K562 (cell line): ENCODE data around the gene TMEM95. TPM values are rescaled to one million over a fixed set of nuclear protein-coding genes. Genes with fewer than 3 reads are reported as not detected.

ENCODE experiments used
- ARID4B ChIP-seq: sonication (generic); formaldehyde crosslinking; IDR thresholded peaks from 2 replicates; pipeline ENCODE4 v1.8.0; 2022; ENCODE audit warnings: mild to moderate bottlenecking, missing genetic modification reagents
- CCNT2 ChIP-seq: IDR thresholded peaks from 2 replicates; pipeline ENCODE4 v1.6.1; 2011; ENCODE audit warnings: borderline replicate concordance, low read depth, mild to moderate bottlenecking, moderate library complexity, mixed read lengths, low read length; ENCODE audit not compliant: insufficient read length; ENCODE audit errors: extremely low read depth
- DMBX1 ChIP-seq: fragments of 250-450 bp; sonication (Bioruptor Pico); IDR thresholded peaks from 2 replicates; pipeline ENCODE4 v1.8.0; 2022; ENCODE audit warnings: inconsistent platforms, mild to moderate bottlenecking, moderate library complexity, borderline replicate concordance
- E2F4 ChIP-seq: sonication (generic); formaldehyde crosslinking; IDR thresholded peaks from 2 replicates; pipeline ENCODE4 v1.8.0; 2022; ENCODE audit warnings: mild to moderate bottlenecking, low read depth, missing genetic modification reagents
- HMG20B ChIP-seq: fragments of 250-450 bp; sonication (Bioruptor Pico); IDR thresholded peaks from 2 replicates; pipeline ENCODE4 v1.5.0; 2021; ENCODE audit warnings: mild to moderate bottlenecking
- KAT2B ChIP-seq: IDR thresholded peaks from one replicate; pipeline ENCODE4 v1.6.1; 2012; ENCODE audit warnings: low read depth, mild to moderate bottlenecking, control low read depth, inconsistent platforms, low read length, moderate library complexity
- LARP7 ChIP-seq: fragments of 450-650 bp; IDR thresholded peaks from 2 replicates; pipeline ENCODE4 v1.6.1; 2016
- MAFF ChIP-seq: IDR thresholded peaks from 2 replicates; pipeline ENCODE4 v1.6.1; 2012; ENCODE audit warnings: low read length, improper control_type of control experiment
- MTA1 ChIP-seq: fragments of 450-650 bp; IDR thresholded peaks from 2 replicates; pipeline ENCODE4 v1.6.1; 2017; ENCODE audit warnings: borderline replicate concordance
- NEUROD1 ChIP-seq: fragments of 150-350 bp; IDR thresholded peaks from 2 replicates; pipeline ENCODE4 v1.6.1; 2014; ENCODE audit warnings: borderline replicate concordance, low read length, low read depth; ENCODE audit not compliant: partially characterized antibody
- POLR2G ChIP-seq: fragments of 200-400 bp; formaldehyde crosslinking; IDR thresholded peaks from 2 replicates; pipeline ENCODE4 v1.6.1; 2017; ENCODE audit warnings: low read depth, mild to moderate bottlenecking, antibody characterized with exemption, low read length, moderate library complexity
- SMC3 ChIP-seq: conservative IDR thresholded peaks from 2 replicates; pipeline ENCODE4 v1.6.1; 2011; ENCODE audit warnings: low read depth, low read length, improper control_type of control experiment; ENCODE audit not compliant: insufficient read depth
- SRSF7 ChIP-seq: fragments of 200-400 bp; formaldehyde crosslinking; optimal IDR thresholded peaks from 2 replicates; pipeline ENCODE3; 2017; ENCODE audit warnings: mild to moderate bottlenecking, low read depth, low read length
- TCF15 ChIP-seq: fragments of 250-450 bp; sonication (Bioruptor Pico); IDR thresholded peaks from 2 replicates; pipeline ENCODE4 v1.8.0; 2022; ENCODE audit warnings: moderate library complexity, mild to moderate bottlenecking, inconsistent platforms
- TEAD1 ChIP-seq, 2 experiments: fragments of 450-650 bp in 1 of 2; sonication (generic) in 1 of 2; formaldehyde crosslinking; IDR thresholded peaks; 2 replicates each; pipeline versions ENCODE4 v1.4.0 to v1.8.0; 2020 to 2022; ENCODE audit warnings: mild to moderate bottlenecking in 2 of 2, missing genetic modification reagents in 1 of 2
- YY1 ChIP-seq, 3 experiments: IDR thresholded peaks; 2 replicates each; pipeline ENCODE4 v1.6.1; 2011; ENCODE audit warnings: low read length in 2 of 3, mild to moderate bottlenecking in 2 of 3, moderate library complexity in 2 of 3, borderline replicate concordance in 1 of 3, control low read depth in 1 of 3, low read depth in 1 of 3; ENCODE audit not compliant: insufficient read depth in 3 of 3, insufficient replicate concordance in 2 of 3, control insufficient read depth in 1 of 3, insufficient read length in 1 of 3; ENCODE audit errors: extremely low read depth in 1 of 3
- ZFP1 ChIP-seq: fragments of 450-650 bp; formaldehyde crosslinking; IDR thresholded peaks from 2 replicates; pipeline ENCODE4 v1.4.0; 2020; ENCODE audit warnings: mild to moderate bottlenecking, mixed read lengths
- ZNF143 ChIP-seq: sonication (generic); formaldehyde crosslinking; IDR thresholded peaks from 2 replicates; pipeline ENCODE4 v1.9.0; 2022; ENCODE audit warnings: mild to moderate bottlenecking, missing genetic modification reagents
- ZNF212 ChIP-seq: fragments of 450-650 bp; formaldehyde crosslinking; IDR thresholded peaks from 2 replicates; pipeline ENCODE4 v1.4.0; 2020; ENCODE audit warnings: mild to moderate bottlenecking
- ZNF436 ChIP-seq: fragments of 250-450, 450-650 bp; sonication (Bioruptor Pico); formaldehyde crosslinking; IDR thresholded peaks from 2 replicates; pipeline ENCODE4 v1.7.0; 2020; ENCODE audit warnings: mild to moderate bottlenecking
- polyA plus RNA-seq, 8 experiments: library from polyadenylated mRNA; depleted of rRNA in 4 of 8; stranded (reverse) in 5 of 8; unstranded in 3 of 8; fragments of >200 nt; fragmentation: Nextera tagmentation in 2 of 8; fragmentation: Illumina TruSeq in 1 of 8; extraction: Ambion mirVana in 2 of 8; extraction: Trizol in 1 of 8; gene quantifications; 2 replicates each; pipeline versions ENCODE4 v1.2.1 to v1.2.3, GENCODE V29; 2011 to 2014; ENCODE audit warnings: inconsistent platforms in 1 of 8, missing spikeins in 1 of 8
- total RNA-seq, 7 experiments: library from RNA; depleted of rRNA in 6 of 7; stranded (reverse); fragments of >200 nt in 6 of 7; fragmentation: Illumina TruSeq in 2 of 7; extraction: Trizol in 2 of 7; gene quantifications; 2 replicates each; pipeline versions ENCODE4 v1.2.1 to v1.2.3, GENCODE V29; 2011 to 2021; ENCODE audit warnings: low replicate concordance in 1 of 7
- TF ChIP-seq, protein P1 (sequence below): fragments of 200-800 bp; sonication (Bioruptor generic); IDR thresholded peaks from 2 replicates; pipeline ENCODE4 v1.6.1; 2017; ENCODE audit warnings: missing genetic modification characterization, missing compliant biosample characterization

Gene TMEM95
- total and polyA plus RNA-seq, 9 of the 15 experiments (the other 6 are each of a cell fraction or from before 2014, with no cell fraction given), result not detected

DNA sequence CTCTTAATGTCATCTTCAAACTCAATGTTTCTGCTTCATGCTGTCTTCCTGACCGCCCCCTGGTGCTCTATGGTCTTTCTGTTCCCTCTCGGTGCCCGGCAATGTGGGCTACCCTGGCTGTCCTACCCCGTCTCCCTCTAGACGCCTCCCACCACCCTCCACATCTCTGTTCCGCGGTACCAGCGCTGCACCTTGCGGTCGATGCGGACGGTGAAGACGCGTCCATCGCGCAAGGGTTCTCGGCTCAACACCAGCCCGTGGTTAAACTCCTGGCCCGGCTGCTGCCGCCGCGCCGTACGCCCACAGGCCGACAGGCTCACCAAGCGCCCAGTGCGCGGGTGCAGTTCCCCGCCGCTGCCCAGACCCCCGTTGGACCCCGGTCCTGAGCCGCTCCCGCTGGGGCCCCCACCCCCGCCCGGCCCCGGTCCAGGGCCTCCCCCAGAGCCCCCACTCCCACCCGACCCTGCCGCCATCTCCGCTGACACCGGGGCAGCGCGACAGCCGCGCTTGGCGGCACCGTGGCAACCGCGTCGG, 26.0 kb upstream of the TMEM95 start, which contains the start of gene NEURL4 (continued):
- no peak for TF ChIP-seq ZNF212
- TF ChIP-seq TEAD1 (CRISPR knock-in tag; IDR thresholded peaks at IDR 0.05), result 0 out of 4 replicates have a peak, but pooled peaks of 1 of the 2 experiments have one; percentile 9
- no peak for TF ChIP-seq TCF15 (CRISPR knock-in tag)
- TF ChIP-seq POLR2G, result peak; percentile 65; the same call in 1 of the 2 replicates
- TF ChIP-seq SRSF7, result no peak
- TF ChIP-seq MTA1, result no peak
- no peak for TF ChIP-seq LARP7
- TF ChIP-seq NEUROD1, result no peak
- no peak for TF ChIP-seq MAFF
- no peak for TF ChIP-seq DMBX1 (CRISPR knock-in tag)
- no peak for TF ChIP-seq ZFP1 (CRISPR knock-in tag)
- no peak for TF ChIP-seq ZNF436 (CRISPR knock-in tag)
- no peak for TF ChIP-seq SMC3
- TF ChIP-seq ZNF143 (CRISPR knock-in tag), result no peak
- no peak for TF ChIP-seq E2F4 (CRISPR knock-in tag)
- TF ChIP-seq HMG20B, result no peak
- TF ChIP-seq, protein P1, sequence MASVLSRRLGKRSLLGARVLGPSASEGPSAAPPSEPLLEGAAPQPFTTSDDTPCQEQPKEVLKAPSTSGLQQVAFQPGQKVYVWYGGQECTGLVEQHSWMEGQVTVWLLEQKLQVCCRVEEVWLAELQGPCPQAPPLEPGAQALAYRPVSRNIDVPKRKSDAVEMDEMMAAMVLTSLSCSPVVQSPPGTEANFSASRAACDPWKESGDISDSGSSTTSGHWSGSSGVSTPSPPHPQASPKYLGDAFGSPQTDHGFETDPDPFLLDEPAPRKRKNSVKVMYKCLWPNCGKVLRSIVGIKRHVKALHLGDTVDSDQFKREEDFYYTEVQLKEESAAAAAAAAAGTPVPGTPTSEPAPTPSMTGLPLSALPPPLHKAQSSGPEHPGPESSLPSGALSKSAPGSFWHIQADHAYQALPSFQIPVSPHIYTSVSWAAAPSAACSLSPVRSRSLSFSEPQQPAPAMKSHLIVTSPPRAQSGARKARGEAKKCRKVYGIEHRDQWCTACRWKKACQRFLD, result no peak
- TF ChIP-seq CCNT2, result no peak
- no peak for TF ChIP-seq KAT2B
- peak; percentile 56; the same call in 1 of the 2 replicates for TF ChIP-seq ARID4B
- TF ChIP-seq YY1 (IDR thresholded peaks at IDR 0.05; ENCODE audit: borderline replicate concordance in 1 of 3, control insufficient read depth in 1 of 3, extremely low read depth in 1 of 3, insufficient read depth in 3 of 3, insufficient read length in 1 of 3, insufficient replicate concordance in 2 of 3, low read depth in 1 of 3, low read length in 2 of 3), result peak in 1 of 3 experiments; percentile 71
